GM19468 (cell line): Measurements from ENCODE around the gene DOCK3.
"Not testable (repeated sequence)": the region's sequence is repeated elsewhere in the genome, so short reads cannot be mapped to it uniquely, and the experiment has no call there.

Experiments used
- ATAC-seq: cut with Tn5 transposase; IDR thresholded peaks from one replicate; pipeline ENCODE4 v1.9.1; 2021; ENCODE audit warnings: mild to moderate bottlenecking, moderate library complexity, moderate number of reproducible peaks; ENCODE audit not compliant: unreplicated experiment; ENCODE audit errors: extremely low read depth

The DOCK3 gene

GRCh38 chr3:50950591-50950990 lies 275.9 kb downstream of the DOCK3 start:
- ATAC-seq: no peak

GRCh38 chr3:50953825-50954414 lies 279.2 kb downstream of the DOCK3 start:
- ATAC-seq: no peak

GRCh38 chr3:50961386-50961785 lies 286.7 kb downstream of the DOCK3 start:
- no peak for ATAC-seq

GRCh38 chr3:50971487-50971924 lies 296.8 kb downstream of the DOCK3 start:
- ATAC-seq: no peak

- no peak for ATAC-seq
These were observed 297.3 kb downstream of the DOCK3 start for GRCh38 chr3:50972029-50972428.

- ATAC-seq: not testable (repeated sequence)
These were observed 303.9 kb downstream of the DOCK3 start for GRCh38 chr3:50978586-50978985.

GRCh38 chr3:50978991-50979667 lies 304.4 kb downstream of the DOCK3 start:
- ATAC-seq: no peak

GRCh38 chr3:50982540-50983325 lies 308.0 kb downstream of the DOCK3 start:
- no peak for ATAC-seq

GRCh38 chr3:50983887-50984286 lies 309.2 kb downstream of the DOCK3 start:
- no peak for ATAC-seq

- ATAC-seq: no peak
These were observed 311.2 kb downstream of the DOCK3 start for GRCh38 chr3:50985893-50986292.

GRCh38 chr3:50986726-50987125 lies 312.0 kb downstream of the DOCK3 start:
- ATAC-seq: no peak

- no peak for ATAC-seq
These were observed 319.8 kb downstream of the DOCK3 start for GRCh38 chr3:50994537-50994936.

- ATAC-seq: no peak
These were observed 320.5 kb downstream of the DOCK3 start for GRCh38 chr3:50995085-50995824.

- no peak for ATAC-seq
These were observed 327.8 kb downstream of the DOCK3 start for GRCh38 chr3:51002495-51002894.

GRCh38 chr3:51004235-51004634 lies 329.5 kb downstream of the DOCK3 start:
- no peak for ATAC-seq

GRCh38 chr3:51024121-51024520 lies 349.4 kb downstream of the DOCK3 start:
- no peak for ATAC-seq

GRCh38 chr3:51024765-51025632 lies 350.3 kb downstream of the DOCK3 start:
- ATAC-seq: no peak

GRCh38 chr3:51031666-51032065 lies 356.9 kb downstream of the DOCK3 start:
- no peak for ATAC-seq

- ATAC-seq: no peak
These were observed 360.9 kb downstream of the DOCK3 start for GRCh38 chr3:51035630-51036029.

- ATAC-seq: no peak
These were observed 370.3 kb downstream of the DOCK3 start for GRCh38 chr3:51044982-51045381.
